Type B pancreatic cell (in vitro differentiated cells): Measurements from ENCODE around the gene CHCHD6. TPM values are rescaled to one million over a fixed set of nuclear protein-coding genes. Genes with fewer than 3 reads are reported as not detected.

Source experiments
- DNase-seq: peaks from one replicate; pipeline ENCODE4 v3.0.0; 2021; ENCODE audit warnings: mixed read lengths; ENCODE audit not compliant: unreplicated experiment; ENCODE audit errors: extremely low spot score
- H3K27ac Mint-ChIP-seq: 2 replicates; pipeline ENCODE4 v1.8.0; 2021; ENCODE audit warnings: mild to moderate bottlenecking, mixed read lengths
- H3K27me3 Mint-ChIP-seq: 2 replicates; pipeline ENCODE4 v1.8.0; 2021; ENCODE audit warnings: mixed read lengths
- H3K36me3 Mint-ChIP-seq: 2 replicates; pipeline ENCODE4 v1.8.0; 2021; ENCODE audit warnings: mixed read lengths
- H3K4me1 Mint-ChIP-seq: one replicate; pipeline ENCODE4 v1.8.0; 2021; ENCODE audit warnings: mixed read lengths; ENCODE audit not compliant: unreplicated experiment
- H3K4me3 Mint-ChIP-seq: 2 replicates; pipeline ENCODE4 v1.8.0; 2021; ENCODE audit warnings: mild to moderate bottlenecking, mixed read lengths
- H3K9me3 Mint-ChIP-seq: 2 replicates; pipeline ENCODE4 v1.8.0; 2021; ENCODE audit warnings: mixed read lengths
- total RNA-seq: library from RNA; stranded (reverse); gene quantifications from 2 replicates; pipeline ENCODE4 v1.2.1, GENCODE V29; 2021; ENCODE audit warnings: low replicate concordance
- TF ChIP-seq, protein P1 (sequence below): fragments of 200-600 bp; sonication (generic); conservative IDR thresholded peaks from 2 replicates; pipeline ENCODE4 v1.5.0; 2021; ENCODE audit warnings: antibody characterized with exemption, mild to moderate bottlenecking

Gene CHCHD6
- total RNA-seq, 1 donor from 2014 or later: 17.5 TPM

DNA sequence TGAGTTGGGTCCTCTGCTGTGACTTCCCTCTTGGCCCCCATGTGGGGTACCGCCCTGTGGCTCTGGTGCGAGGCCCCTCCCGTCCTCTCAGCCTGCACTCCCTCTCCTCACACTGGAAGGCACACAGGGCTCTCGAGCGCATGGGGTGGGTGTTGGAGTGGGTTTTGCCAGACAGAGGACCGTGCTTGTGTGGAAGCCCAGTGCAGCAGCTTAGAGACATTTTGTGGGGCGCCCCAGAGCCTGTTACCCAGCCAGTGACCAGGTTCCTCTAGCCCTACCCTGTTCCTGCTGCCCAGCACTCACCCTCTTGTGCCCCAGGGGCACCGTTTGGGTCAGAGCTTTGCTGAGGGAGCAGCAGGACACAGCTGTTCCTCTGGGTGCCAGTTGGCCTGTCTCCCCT, 288.7 kb downstream of the CHCHD6 start:
- TF ChIP-seq, protein P1, sequence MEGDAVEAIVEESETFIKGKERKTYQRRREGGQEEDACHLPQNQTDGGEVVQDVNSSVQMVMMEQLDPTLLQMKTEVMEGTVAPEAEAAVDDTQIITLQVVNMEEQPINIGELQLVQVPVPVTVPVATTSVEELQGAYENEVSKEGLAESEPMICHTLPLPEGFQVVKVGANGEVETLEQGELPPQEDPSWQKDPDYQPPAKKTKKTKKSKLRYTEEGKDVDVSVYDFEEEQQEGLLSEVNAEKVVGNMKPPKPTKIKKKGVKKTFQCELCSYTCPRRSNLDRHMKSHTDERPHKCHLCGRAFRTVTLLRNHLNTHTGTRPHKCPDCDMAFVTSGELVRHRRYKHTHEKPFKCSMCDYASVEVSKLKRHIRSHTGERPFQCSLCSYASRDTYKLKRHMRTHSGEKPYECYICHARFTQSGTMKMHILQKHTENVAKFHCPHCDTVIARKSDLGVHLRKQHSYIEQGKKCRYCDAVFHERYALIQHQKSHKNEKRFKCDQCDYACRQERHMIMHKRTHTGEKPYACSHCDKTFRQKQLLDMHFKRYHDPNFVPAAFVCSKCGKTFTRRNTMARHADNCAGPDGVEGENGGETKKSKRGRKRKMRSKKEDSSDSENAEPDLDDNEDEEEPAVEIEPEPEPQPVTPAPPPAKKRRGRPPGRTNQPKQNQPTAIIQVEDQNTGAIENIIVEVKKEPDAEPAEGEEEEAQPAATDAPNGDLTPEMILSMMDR: no peak
- no peak overlapping the region for H3K4me3 Mint-ChIP-seq
- no peak overlapping the region for H3K27ac Mint-ChIP-seq
- no peaks in the 10 kb centered on the region for H3K27me3 Mint-ChIP-seq
- peaks cover 1% of the 10 kb centered on the region for H3K4me1 Mint-ChIP-seq
- H3K36me3 Mint-ChIP-seq: peaks cover 4% of the 10 kb centered on the region
- no peaks in the 10 kb centered on the region for H3K9me3 Mint-ChIP-seq
- DNase-seq: no peak

DNA sequence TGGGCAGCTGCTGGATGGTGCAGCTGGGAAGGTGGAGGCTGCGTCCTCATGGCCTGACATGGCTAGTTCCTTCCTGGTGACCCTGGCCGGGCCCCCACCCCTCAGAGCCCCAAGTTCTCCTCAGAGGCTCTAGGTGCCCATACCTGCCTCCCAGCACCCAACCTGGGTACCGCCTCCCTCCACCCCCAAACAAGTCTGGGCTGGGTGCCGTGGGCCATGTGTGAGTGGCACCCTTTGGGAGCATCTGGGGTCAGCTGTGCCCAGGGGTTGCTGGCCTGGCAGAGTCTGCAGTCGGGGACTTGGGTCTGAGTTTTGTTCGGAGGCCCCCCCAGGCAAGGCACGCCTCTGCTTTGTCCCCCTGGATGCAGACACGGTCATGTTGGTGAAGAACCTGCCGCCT, 289.4 kb downstream of the CHCHD6 start:
- H3K27me3 Mint-ChIP-seq: no peaks in the 10 kb centered on the region
- no peak overlapping the region for H3K27ac Mint-ChIP-seq
- no peaks in the 10 kb centered on the region for H3K9me3 Mint-ChIP-seq
- peaks cover 4% of the 10 kb centered on the region for H3K36me3 Mint-ChIP-seq
- H3K4me3 Mint-ChIP-seq: no peak overlapping the region
- peaks cover 5% of the 10 kb centered on the region for H3K4me1 Mint-ChIP-seq
- TF ChIP-seq, protein P1: no peak
- no peak for DNase-seq

DNA sequence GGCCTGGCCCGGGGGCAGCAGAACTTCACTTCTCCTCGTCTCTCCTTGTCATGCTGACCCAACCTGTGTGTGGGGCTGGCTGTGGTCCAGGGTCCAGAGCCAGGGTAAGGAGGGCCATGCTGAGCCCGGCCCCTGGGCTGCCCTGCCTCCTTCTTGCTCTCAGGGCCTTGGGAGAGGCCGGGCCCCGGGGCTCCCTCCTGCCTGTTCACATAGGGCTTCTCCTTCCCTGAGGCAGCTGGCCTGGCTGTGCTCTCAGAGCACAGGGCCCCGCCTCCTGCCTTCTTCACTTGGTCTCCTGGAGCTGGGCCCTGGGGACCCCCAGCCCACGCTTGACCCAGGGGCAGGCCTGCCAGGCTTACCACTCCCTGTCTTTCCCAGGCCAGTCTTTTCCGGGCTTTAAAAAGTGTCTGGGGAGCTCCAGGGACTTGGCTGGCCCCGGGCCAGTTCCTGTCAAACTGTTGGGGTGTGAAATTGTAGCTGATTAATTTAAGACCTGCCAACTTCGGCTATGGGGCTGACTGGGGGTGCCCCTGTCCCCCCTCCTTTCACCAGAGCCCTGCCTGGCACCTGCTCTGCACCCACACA, 290.7 kb downstream of the CHCHD6 start:
- H3K4me1 Mint-ChIP-seq: peaks cover 5% of the 10 kb centered on the region
- H3K36me3 Mint-ChIP-seq: no peaks in the 10 kb centered on the region
- H3K27me3 Mint-ChIP-seq: no peaks in the 10 kb centered on the region
- H3K27ac Mint-ChIP-seq: no peak overlapping the region
- TF ChIP-seq, protein P1: no peak
- no peak for DNase-seq
- no peak overlapping the region for H3K4me3 Mint-ChIP-seq
- H3K9me3 Mint-ChIP-seq: no peaks in the 10 kb centered on the region

DNA sequence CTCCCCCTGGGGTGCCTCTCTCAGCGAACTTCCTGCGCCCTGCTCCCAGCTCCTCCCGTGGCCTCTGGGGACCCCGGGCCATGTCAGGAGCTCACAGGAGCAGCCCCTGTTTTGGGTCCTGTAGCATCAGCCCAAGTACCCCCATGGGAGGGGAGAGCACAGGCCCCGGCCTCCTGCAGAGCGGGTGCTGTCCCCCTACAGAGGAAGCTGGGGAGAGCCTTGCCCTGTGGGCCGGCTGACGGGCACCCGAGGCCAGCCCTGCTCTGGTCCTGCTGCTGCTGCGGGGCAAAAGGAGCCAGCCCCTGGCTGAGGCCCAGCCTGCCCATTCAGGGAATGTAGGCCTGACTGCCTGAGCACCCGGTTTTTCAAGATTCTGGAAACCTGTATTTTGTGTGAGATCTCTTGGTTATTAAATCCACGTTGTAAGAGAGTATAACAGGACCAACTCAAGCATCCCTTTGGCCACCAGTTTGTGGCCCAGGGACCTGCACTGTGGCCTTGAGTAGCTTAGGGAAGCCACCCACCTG, 291.3 kb downstream of the CHCHD6 start:
- H3K27ac Mint-ChIP-seq: no peak overlapping the region
- TF ChIP-seq, protein P1: no peak
- no peaks in the 10 kb centered on the region for H3K27me3 Mint-ChIP-seq
- no peaks in the 10 kb centered on the region for H3K9me3 Mint-ChIP-seq
- H3K36me3 Mint-ChIP-seq: no peaks in the 10 kb centered on the region
- no peak overlapping the region for H3K4me3 Mint-ChIP-seq
- H3K4me1 Mint-ChIP-seq: peaks cover 5% of the 10 kb centered on the region
- no peak for DNase-seq

DNA sequence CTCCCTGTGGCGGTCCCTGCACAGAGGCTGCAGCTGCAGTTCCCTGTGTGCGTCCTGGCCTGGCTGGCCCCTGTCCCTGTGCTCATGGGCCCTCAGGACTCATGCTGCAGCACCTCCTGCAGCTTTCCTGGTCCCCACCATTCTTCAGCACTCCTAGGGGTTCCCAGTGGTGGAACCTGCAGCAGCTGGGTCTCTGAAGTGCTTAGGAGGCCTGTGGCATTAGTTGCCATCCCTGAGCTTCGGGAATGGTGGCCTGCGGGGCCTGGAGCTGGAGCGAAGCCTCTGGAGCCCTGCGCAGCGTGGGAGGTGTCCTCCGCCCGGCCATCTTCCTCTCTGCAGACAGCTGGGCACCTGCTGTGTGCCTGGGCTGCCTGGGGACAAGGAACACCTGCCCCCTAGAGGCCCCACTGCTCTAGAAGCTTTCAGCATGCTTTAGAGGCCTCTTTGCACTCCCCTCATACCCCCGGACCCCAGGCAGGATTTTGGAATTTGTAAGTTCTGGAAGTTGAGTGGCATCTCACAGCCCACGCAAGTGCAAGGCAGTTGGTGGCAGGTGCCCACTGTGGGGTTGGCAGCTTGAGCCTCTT, 292.0 kb downstream of the CHCHD6 start:
- Mint-ChIP-seq H3K27me3 (no peaks in the 10 kb centered on the region), H3K27ac (no peak overlapping the region), H3K4me1 (peaks cover 5% of the 10 kb centered on the region), H3K36me3 (no peaks in the 10 kb centered on the region), H3K4me3 (no peak overlapping the region), H3K9me3 (no peaks in the 10 kb centered on the region)
- DNase-seq: no peak
- TF ChIP-seq, protein P1: no peak
